Fibroblast of the aortic adventitia (primary cell): Measurements from ENCODE around the gene KIAA0825. TPM values are rescaled to one million over a fixed set of nuclear protein-coding genes. Genes with fewer than 3 reads are reported as not detected.

Experiments
- DNase-seq: peaks from one replicate; pipeline ENCODE4 v3.0.0-alpha.2; 2010; ENCODE audit warnings: low read depth
- H3K4me3 ChIP-seq: 2 replicates; pipeline ENCODE4 v1.5.1; 2011; ENCODE audit warnings: low read depth, mild to moderate bottlenecking, control low read depth, low read length, moderate library complexity
- CTCF ChIP-seq: IDR thresholded peaks from 2 replicates; pipeline ENCODE4 v1.5.1; 2011; ENCODE audit warnings: mild to moderate bottlenecking, low read length, control low read depth, inconsistent platforms; ENCODE audit not compliant: insufficient read depth
- total RNA-seq: library from RNA; depleted of rRNA; stranded (reverse); fragments of >200 nt; gene quantifications from 2 replicates; pipeline ENCODE4 v1.2.3, GENCODE V29; 2012; ENCODE audit warnings: low replicate concordance

The KIAA0825 gene
- total RNA-seq, 1 donor, result 12.2 TPM

- TF ChIP-seq CTCF, result no peak
- H3K4me3 ChIP-seq, result no peak overlapping the region
- no peak for DNase-seq
These were observed 421.5 kb downstream of the KIAA0825 start for GRCh38 chr5:94196953-94197352.

GRCh38 chr5:94192658-94193391 lies 425.6 kb downstream of the KIAA0825 start:
- DNase-seq, result no peak
- H3K4me3 ChIP-seq, result no peak overlapping the region
- TF ChIP-seq CTCF, result no peak

GRCh38 chr5:94191604-94192003 lies 426.8 kb downstream of the KIAA0825 start:
- no peak overlapping the region for H3K4me3 ChIP-seq
- no peak for TF ChIP-seq CTCF
- no peak for DNase-seq

- no peak overlapping the region for H3K4me3 ChIP-seq
- no peak for TF ChIP-seq CTCF
- no peak for DNase-seq
These were observed 429.7 kb downstream of the KIAA0825 start for GRCh38 chr5:94188725-94189124.

GRCh38 chr5:94184870-94185269 lies 433.5 kb downstream of the KIAA0825 start:
- DNase-seq, result no peak
- no peak for TF ChIP-seq CTCF
- H3K4me3 ChIP-seq, result no peak overlapping the region

GRCh38 chr5:94181895-94182294 lies 436.5 kb downstream of the KIAA0825 start:
- DNase-seq, result no peak
- no peak overlapping the region for H3K4me3 ChIP-seq
- TF ChIP-seq CTCF, result no peak

GRCh38 chr5:94180761-94181160 lies 437.6 kb downstream of the KIAA0825 start:
- TF ChIP-seq CTCF, result no peak
- no peak overlapping the region for H3K4me3 ChIP-seq
- DNase-seq, result no peak
